TTC549 (cell line): ENCODE results near the gene GABRB1.

ENCODE experiments used
- FAIRE-seq: peaks from 2 replicates; lab custom pipeline; 2012; peaks lifted over from hg19 to GRCh38; lab: Jason Lieb, UNC

The GABRB1 gene

DNA sequence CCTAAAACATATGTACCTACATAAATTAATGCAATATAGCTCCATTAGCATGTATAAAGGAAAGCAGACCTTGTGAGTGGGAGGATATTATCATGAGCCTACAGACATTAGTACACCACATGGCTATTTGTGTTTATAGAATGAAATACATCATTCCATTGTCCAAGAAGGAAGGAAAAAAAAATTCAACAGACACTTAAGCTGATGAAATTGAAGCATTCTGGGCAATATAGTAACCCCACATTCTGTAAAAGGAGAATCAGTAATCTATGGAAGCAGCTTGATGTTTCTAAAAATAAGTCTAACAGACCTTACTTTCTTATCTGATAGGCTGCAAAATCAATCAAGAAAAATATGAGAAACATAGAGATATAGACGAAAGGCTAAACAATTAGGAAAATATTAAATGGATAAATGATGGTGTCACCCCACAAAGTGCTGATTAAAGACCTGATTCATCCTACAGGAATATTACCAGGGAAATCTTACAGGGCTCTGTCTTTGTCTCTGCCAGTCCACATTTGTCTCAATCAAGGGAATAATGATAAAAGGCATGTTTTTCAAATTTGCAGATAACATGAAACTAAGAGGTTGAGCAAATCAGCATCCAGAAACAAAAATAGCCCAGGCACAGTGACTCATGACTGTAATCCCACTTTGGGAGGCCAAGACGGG lies 355.3 kb downstream of the GABRB1 start:
- no peak for FAIRE-seq

DNA sequence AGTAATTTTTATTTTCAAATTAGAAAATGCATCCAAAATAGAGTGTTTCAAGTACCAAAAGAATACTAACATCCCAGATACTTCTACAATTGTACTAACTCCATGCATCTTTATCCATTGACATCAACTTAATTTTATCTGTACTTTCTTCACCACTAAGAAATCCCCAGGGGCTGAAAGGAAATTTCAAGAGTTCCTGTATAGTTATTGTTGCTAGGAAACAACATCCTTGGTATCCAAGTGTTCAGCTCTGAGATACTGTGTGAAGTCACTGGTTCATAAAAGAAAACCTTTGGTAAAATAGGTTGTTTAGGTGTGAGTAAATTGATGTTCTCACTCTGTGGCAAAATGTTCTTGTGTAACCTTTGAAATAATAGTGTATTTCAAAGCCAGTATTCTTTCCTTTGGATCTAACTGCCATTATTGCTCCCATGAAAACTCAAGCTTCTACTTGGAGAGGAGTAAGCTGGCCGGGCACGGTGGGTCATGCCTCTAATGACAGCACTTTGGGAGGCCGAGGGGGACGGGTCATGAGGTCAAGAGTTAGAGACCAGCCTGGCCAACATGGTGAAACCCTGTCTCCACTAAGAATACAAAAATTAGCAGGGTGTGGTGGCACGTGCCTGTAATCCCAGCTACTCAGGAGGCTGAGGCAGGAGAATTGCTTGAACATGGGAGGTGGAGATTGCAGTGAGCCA lies 359.2 kb downstream of the GABRB1 start:
- no peak for FAIRE-seq

DNA sequence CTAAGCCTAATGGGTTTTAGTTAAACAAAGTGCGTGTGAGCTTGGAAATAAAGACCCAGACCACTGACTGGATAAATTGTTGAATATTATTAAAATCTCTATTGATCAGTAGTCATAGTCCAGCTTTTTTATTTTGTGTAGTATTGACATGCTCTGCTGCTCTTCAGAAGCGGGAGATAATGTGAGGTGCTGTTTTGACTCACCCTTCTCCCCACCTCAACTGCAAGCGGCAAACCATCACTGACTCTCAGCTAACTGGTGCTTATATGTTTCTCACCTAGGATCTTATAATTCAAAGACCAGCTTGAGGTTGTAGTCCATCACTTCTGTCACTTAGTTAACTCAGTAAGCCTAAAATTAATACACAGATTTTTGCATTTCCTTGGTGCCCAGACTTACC lies 359.9 kb downstream of the GABRB1 start:
- FAIRE-seq, result no peak

DNA sequence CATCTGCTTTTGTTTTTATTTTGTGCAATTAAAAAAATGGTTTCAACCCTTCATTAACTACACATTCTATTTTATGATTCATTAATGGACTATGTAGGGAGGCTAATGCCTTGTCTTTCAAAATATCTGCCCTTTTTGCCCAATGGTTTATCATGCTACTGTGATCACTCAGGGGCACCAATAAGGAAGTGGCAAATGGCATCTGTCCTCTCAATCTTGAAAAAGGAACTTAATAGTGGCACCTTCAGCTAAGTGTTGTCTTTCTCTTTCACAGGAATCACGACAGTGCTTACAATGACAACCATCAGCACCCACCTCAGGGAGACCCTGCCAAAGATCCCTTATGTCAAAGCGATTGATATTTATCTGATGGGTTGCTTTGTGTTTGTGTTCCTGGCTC lies 375.0 kb downstream of the GABRB1 start:
- no peak for FAIRE-seq

DNA sequence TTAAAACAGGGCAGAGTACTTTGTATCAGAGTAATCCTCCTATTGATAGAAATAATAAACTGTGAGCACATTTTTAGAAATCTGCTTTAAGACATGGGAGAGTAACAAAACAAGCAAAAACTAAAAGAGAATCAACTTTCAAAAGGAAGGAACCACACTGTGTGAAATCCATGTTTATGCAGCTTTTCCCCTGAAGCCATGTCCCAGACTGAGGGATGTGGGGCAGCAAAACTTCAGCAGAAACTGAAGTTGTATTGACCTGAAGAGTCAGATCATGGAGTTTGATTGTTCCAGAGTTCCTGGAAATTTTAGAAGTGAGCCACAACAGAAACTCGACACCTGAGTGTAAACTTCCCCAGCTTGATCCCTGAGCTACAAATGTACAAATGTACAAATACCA lies 378.9 kb downstream of the GABRB1 start:
- no peak for FAIRE-seq

DNA sequence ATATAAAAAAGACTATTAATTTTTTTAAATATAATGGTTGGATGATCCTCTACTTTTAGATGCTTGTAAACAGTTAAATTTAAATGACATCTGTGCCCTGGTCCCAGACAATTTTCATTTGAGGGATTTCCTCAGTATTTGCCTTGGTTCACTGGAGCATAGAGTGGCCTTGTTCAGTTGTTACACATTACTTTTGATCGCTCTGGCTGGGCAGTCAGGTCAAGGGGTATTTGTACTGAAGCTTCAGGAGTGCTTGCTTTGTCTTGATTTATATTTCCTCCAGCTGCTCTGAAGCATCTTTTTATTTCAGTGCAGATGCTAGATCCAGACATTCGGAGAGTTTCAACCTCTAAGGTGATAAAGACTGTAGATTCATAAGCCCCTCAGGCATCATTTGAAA lies 382.2 kb downstream of the GABRB1 start:
- no peak for FAIRE-seq

DNA sequence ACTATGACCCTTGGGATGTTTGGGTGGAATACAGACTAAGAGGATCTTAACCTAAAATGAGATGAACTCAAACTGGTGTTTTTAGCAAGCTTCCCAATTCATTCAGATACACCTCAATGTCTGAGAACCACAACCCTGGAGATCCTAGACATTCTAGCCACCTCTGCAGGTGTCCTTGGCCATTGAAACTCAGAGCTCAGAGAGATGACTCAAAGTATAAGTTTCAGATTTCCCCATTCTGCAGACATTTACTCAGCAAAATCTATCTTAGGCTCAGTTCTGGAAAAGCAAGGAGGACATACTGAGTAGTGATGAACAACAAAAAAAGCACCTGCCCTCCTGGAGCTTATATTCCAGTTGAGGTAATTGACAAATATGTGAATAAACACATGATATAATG lies 384.4 kb downstream of the GABRB1 start:
- FAIRE-seq, result no peak

GRCh38 chr4:47418147-47418546 lies 386.8 kb downstream of the GABRB1 start:
- FAIRE-seq, result no peak

DNA sequence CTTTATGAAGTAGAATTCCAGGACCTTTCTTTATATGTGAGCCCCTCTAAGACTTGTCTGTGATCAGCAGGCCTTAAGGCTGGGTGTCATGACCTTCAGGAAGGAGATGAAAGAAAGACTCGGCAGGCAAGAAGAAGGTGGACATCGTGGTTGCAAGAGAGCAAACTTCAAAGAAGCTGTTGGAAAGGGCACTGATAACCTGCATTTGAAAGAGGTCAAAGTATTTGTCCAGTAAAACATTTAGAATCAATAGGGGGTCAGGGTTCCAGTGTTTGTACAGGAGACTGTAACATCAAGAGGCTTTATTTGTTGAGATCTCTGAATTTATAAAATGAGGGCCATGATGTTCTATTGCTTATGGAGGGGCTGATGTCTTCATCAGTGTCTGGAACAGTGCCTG lies 387.9 kb downstream of the GABRB1 start:
- no peak for FAIRE-seq

- no peak for FAIRE-seq
These were observed 394.3 kb downstream of the GABRB1 start for GRCh38 chr4:47425628-47426027.

DNA sequence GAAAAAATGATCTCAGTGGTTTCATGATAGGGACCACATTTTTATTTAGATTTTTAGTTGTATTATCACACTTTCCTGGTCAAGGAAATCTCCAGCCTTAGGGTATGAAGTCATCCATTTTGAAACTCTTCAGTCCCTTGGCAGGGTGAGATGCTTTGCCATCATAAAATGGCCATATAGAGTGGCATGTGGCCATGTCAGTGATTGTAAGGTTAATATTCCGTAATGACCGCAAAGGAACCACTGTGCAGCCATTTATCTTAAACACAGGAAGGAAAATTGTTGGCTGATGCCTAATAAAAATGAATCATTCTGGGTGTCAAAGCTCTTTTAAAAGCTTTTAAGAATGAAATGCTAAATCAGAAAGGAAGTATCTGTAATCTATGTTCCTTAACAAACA lies 396.6 kb downstream of the GABRB1 start:
- FAIRE-seq, result no peak

DNA sequence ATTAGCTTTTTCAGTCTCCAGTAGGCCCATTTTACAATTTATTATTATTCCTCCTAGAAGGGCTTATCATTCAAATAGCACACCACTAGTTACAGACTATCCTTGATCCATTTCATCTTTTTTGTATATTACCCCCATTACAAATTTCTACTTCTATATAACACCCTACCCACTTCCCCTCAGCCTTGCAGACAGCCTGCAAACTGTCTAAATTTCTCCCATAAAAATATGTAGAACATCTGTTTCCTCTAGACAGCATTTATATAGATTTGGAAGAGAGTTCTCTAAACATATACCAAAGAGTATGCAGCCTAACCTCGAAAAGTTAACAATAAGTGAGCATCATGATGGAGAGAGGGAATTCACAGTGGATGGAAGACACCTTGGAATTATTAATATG lies 401.4 kb downstream of the GABRB1 start:
- FAIRE-seq, result no peak

GRCh38 chr4:47434931-47435330 lies 403.6 kb downstream of the GABRB1 start:
- FAIRE-seq, result no peak

- FAIRE-seq, result no peak
These were observed 411.6 kb downstream of the GABRB1 start for GRCh38 chr4:47442980-47443379.

DNA sequence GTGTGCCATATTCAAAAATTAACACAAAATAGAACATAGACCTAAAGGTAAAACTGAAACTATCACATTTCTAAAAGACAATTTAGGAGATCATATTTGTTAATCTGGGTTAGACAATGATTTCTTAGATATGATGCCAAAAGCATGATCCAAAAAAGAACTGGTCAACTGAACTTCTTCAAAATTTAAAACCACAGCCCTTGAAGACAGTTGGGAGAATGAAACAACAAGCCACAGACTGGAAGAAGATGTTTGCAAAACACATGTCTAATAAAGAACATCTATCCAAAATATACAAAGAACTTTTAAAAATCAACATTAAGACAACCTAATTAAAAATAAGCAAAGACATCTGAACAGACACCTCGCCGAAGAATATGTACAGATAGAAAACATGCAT lies 412.7 kb downstream of the GABRB1 start:
- FAIRE-seq, result no peak

GRCh38 chr4:47451657-47452056 lies 420.3 kb downstream of the GABRB1 start:
- FAIRE-seq, result no peak

GRCh38 chr4:47462799-47463234 lies 431.4 kb downstream of the GABRB1 start:
- FAIRE-seq, result no peak

DNA sequence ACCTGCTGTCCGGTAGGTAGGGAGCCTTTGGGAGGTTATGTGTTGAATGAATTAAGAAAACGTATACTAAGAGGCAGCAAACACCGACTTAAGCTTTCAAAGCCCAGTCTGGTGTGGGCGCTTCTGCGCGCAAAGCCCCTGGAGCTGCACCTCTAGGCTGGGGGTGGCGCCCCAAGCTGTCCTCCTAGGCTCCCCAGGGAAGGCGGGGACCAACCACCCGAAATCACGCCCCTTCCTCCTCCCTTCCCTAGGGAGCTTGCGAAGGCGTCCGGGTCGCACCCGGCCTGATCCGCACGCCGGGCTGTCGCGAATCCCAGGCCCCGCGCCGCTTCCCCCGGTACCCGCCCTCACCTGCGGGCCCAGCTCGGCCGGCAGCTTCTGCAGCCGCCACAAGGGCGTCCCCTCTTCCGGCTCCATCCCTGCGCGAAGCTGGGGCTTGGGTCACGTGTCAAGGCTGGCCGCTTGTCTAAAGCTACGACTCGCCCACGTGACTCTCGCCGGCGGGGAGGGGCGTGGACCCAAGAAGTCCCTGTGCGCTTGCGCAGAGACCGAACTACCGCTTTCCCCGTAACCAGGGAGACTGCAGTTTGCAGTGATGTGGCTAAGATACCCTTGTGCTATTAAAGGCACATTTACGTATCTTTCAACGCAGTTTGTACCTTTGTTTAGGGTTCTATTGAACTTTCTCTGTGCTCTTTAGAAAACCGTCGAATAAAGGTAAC lies 432.0 kb downstream of the GABRB1 start, which contains the start of gene COMMD8:
TSS of gene COMMD8 (minus strand) at position 468 of the 722 bp plus-strand sequence. CDS start at position 417, 51 bp downstream.
- peak; percentile 51 for FAIRE-seq

DNA sequence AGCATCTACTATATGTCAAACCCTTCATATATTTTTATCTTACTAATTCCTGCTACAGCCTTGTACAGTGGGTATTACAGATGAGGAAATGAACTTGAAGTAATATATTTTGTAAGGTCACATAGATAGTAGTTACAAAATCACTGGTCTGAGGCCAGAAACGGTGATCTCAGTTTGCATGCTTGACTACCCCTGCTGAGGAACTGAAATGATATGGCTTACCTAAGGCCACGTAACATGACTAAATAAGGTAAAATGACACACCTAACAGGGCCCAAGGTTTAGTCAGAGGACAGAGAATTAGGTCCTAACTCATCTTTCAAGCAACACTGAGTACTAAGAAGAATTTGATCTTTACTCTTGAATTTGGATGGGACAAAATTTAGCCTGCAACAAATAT lies 433.6 kb downstream of the GABRB1 start:
- no peak for FAIRE-seq

GRCh38 chr4:47466056-47466785 lies 434.9 kb downstream of the GABRB1 start:
- no peak for FAIRE-seq

DNA sequence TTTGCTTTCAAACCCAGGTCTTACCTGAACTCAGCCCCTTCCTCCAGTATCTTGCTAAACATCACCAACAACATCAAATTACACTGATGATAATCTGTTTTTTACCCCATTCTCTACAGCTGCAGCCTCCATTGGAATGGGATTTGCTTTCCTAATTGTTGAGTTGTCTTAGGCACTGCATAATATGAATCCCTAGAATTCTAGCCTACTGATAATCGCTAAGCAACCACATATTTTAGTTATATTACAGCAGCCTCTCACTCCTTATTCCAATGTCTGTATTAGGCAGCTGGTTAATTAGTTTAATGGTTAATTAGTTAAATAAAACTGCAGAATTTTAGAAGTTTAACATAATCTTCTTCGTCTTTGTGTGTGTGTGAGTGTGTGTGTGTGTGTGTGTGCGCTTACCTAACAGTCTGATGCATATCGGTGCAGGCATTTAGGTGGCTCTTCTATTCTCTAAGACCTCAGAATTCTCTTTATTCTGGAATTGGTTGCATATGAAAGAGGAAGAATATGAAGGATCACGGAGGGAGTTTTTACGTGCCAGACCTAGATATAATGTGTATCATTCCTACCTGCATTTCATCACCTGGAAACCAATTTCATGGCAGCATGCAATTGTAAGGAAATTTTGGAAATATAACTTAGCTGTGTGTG lies 437.5 kb downstream of the GABRB1 start:
- FAIRE-seq, result no peak

GRCh38 chr4:47469951-47470350 lies 438.6 kb downstream of the GABRB1 start:
- no peak for FAIRE-seq
